IMR-90 (cell line): ENCODE data around the gene LGALS3. TPM values are rescaled to one million over a fixed set of nuclear protein-coding genes. Genes with fewer than 3 reads are reported as not detected.

Experiments used
- ATAC-seq: fragments of 200-7000 bp; cut with Tn5 transposase; 2 replicates; pipeline ENCODE4 v1.9.1; 2020; ENCODE audit warnings: low read depth, mild to moderate bottlenecking, moderate library complexity
- BruUV-seq: library from RNA; stranded (reverse); fragments of 400-500 nt; replicated peaks from 2 replicates; lab custom pipeline; 2021; lab: Mats Ljungman, UMichigan
- CTCF ChIA-PET: fragments of 300-600 bp; formaldehyde crosslinking; extraction: SDS; loops from one replicate; lab custom pipeline; 2021; ENCODE audit warnings: antibody characterized with exemption; lab: Yijun Ruan, JAX
- POLR2A ChIA-PET: fragments of 300-600 bp; sonication (Branson Sonifier 250); formaldehyde crosslinking; loops from one replicate; lab custom pipeline; 2022; ENCODE audit warnings: antibody characterized with exemption; ENCODE audit not compliant: unreplicated experiment; lab: Charles Lee
- DNase-seq: peaks from one replicate; pipeline ENCODE4 v3.0.0; 2013
- H2AFZ ChIP-seq: replicated peaks from 2 replicates; pipeline ENCODE3; 2013; ENCODE audit warnings: low read length, mild to moderate bottlenecking; ENCODE audit not compliant: poor library complexity
- H2AK5ac ChIP-seq: 2 replicates; pipeline ENCODE4 v1.6.1; 2013; ENCODE audit warnings: low read depth, low read length, inconsistent platforms
- H2AK9ac ChIP-seq: replicated peaks from 2 replicates; pipeline ENCODE3; 2013; ENCODE audit warnings: mild to moderate bottlenecking, low read depth, low read length, moderate library complexity; ENCODE audit not compliant: poor library complexity
- H2BK120ac ChIP-seq: 2 replicates; pipeline ENCODE4 v1.6.1; 2013; ENCODE audit warnings: low read depth, low read length, inconsistent platforms
- H2BK15ac ChIP-seq: 3 replicates; pipeline ENCODE4 v1.6.1; 2013; ENCODE audit warnings: low read depth, low read length, inconsistent platforms
- H2BK20ac ChIP-seq: 2 replicates; pipeline ENCODE4 v1.6.1; 2013; ENCODE audit warnings: low read depth, mild to moderate bottlenecking, inconsistent platforms, low read length, moderate library complexity
- H2BK5ac ChIP-seq: 2 replicates; pipeline ENCODE4 v1.6.1; 2013; ENCODE audit warnings: mild to moderate bottlenecking, low read depth, low read length, inconsistent platforms; ENCODE audit not compliant: poor library complexity, severe bottlenecking
- H3K14ac ChIP-seq: replicated peaks from 2 replicates; pipeline ENCODE4 v1.6.1; 2013; ENCODE audit warnings: low read depth, low read length, inconsistent platforms
- H3K18ac ChIP-seq: 2 replicates; pipeline ENCODE4 v1.6.1; 2013; ENCODE audit warnings: low read depth, low read length, control low read depth
- H3K23ac ChIP-seq: 2 replicates; pipeline ENCODE4 v1.6.1; 2013; ENCODE audit warnings: low read depth, low read length, inconsistent platforms
- H3K27ac ChIP-seq: 2 replicates; pipeline ENCODE4 v1.5.1; 2013; ENCODE audit warnings: mild to moderate bottlenecking, control low read depth, low read length; ENCODE audit not compliant: insufficient read depth
- H3K27me3 ChIP-seq: 2 replicates; pipeline ENCODE4 v1.6.1; 2013; ENCODE audit warnings: low read length; ENCODE audit not compliant: control insufficient read depth, insufficient read depth
- H3K36me3 ChIP-seq: 2 replicates; pipeline ENCODE4 v1.6.1; 2013; ENCODE audit warnings: low read length, mixed read lengths; ENCODE audit not compliant: control insufficient read depth, insufficient read depth
- H3K4ac ChIP-seq: 2 replicates; pipeline ENCODE4 v1.6.1; 2013; ENCODE audit warnings: low read depth, low read length, inconsistent platforms
- H3K4me1 ChIP-seq: 2 replicates; pipeline ENCODE4 v1.6.1; 2013; ENCODE audit warnings: low read length, mixed read lengths; ENCODE audit not compliant: control insufficient read depth, insufficient read depth
- H3K4me2 ChIP-seq: 2 replicates; pipeline ENCODE4 v1.6.1; 2013; ENCODE audit warnings: low read depth, mild to moderate bottlenecking, control low read depth, low read length, moderate library complexity
- H3K4me3 ChIP-seq: 2 replicates; pipeline ENCODE4 v1.5.1; 2013; ENCODE audit warnings: low read depth, mild to moderate bottlenecking, control low read depth, low read length, moderate library complexity; ENCODE audit not compliant: insufficient read depth
- H3K56ac ChIP-seq: 2 replicates; pipeline ENCODE4 v1.6.1; 2013; ENCODE audit warnings: low read length, inconsistent platforms; ENCODE audit not compliant: insufficient read depth; ENCODE audit errors: extremely low read depth
- H3K79me1 ChIP-seq, 2 experiments: 2 replicates each; pipeline ENCODE4 v1.6.1; 2013; ENCODE audit warnings: low read length in 2 of 2, inconsistent platforms in 1 of 2, low read depth in 1 of 2
- H3K9ac ChIP-seq: 2 replicates; pipeline ENCODE4 v1.6.1; 2013; ENCODE audit warnings: low read depth, low read length, control low read depth
- H3K9me1 ChIP-seq: 2 replicates; pipeline ENCODE4 v1.6.1; 2013; ENCODE audit warnings: low read length, inconsistent platforms; ENCODE audit not compliant: insufficient read depth
- H3K9me3 ChIP-seq: 2 replicates; pipeline ENCODE4 v1.6.1; 2013; ENCODE audit warnings: low read length; ENCODE audit not compliant: control insufficient read depth, insufficient read depth
- H4K20me1 ChIP-seq: 2 replicates; pipeline ENCODE4 v1.6.1; 2013; ENCODE audit warnings: low read length, inconsistent platforms; ENCODE audit not compliant: insufficient read depth
- H4K5ac ChIP-seq: 2 replicates; pipeline ENCODE4 v1.6.1; 2013; ENCODE audit warnings: mild to moderate bottlenecking, low read depth, low read length, control low read depth
- H4K8ac ChIP-seq, 2 experiments: 2 replicates each; pipeline ENCODE4 v1.6.1; 2013; ENCODE audit warnings: low read depth in 2 of 2, low read length in 2 of 2, control low read depth in 1 of 2, inconsistent platforms in 1 of 2
- H4K91ac ChIP-seq: 2 replicates; pipeline ENCODE4 v1.6.1; 2013; ENCODE audit warnings: low read depth, low read length, inconsistent platforms; ENCODE audit not compliant: insufficient read depth
- CTCF ChIP-seq: conservative IDR thresholded peaks from 2 replicates; pipeline ENCODE4 v1.5.1; 2012; ENCODE audit warnings: mild to moderate bottlenecking, low read depth, low read length, improper control_type of control experiment
- MAZ ChIP-seq: IDR thresholded peaks from 2 replicates; pipeline ENCODE4 v1.6.1; 2012; ENCODE audit warnings: low read depth, mild to moderate bottlenecking, low read length, improper control_type of control experiment, moderate library complexity, borderline replicate concordance
- MXI1 ChIP-seq: IDR thresholded peaks from 2 replicates; pipeline ENCODE4 v1.6.1; 2012; ENCODE audit warnings: low read depth, mild to moderate bottlenecking, low read length, moderate library complexity, borderline replicate concordance
- RCOR1 ChIP-seq: IDR thresholded peaks from 2 replicates; pipeline ENCODE4 v1.6.1; 2012; ENCODE audit warnings: mild to moderate bottlenecking, low read length, improper control_type of control experiment; ENCODE audit not compliant: insufficient replicate concordance
- RFX5 ChIP-seq: IDR thresholded peaks from 2 replicates; pipeline ENCODE4 v1.8.0; 2012; ENCODE audit warnings: low read depth, mild to moderate bottlenecking, low read length, moderate library complexity
- WGBS, 2 experiments: methylation state at CpG; one replicate each; pipeline versions ENCODE4 v1.1.5 to v1.1.7; 2013; ENCODE audit warnings: missing lambda C conversion rate in 2 of 2; ENCODE audit not compliant: insufficient read length in 1 of 2; ENCODE audit errors: extremely low coverage in 2 of 2; 5-methylcytosine and 5-hydroxymethylcytosine counted together
- dilution Hi-C: fragments of 300-500 bp; cut with HindIII; formaldehyde crosslinking; loops from one replicate; pipeline ENCODE4 v1.14.3; 2018; ENCODE audit warnings: low sequenced_read_pairs; ENCODE audit not compliant: unreplicated experiment
- in situ Hi-C: fragments of 300-500 bp; cut with MboI; formaldehyde crosslinking; loops from 3 replicates; pipeline ENCODE4 v1.14.3; 2019; ENCODE audit warnings: low sequenced_read_pairs, inconsistent platforms, mixed read lengths
- intact Hi-C: fragments of 100-400 bp; cut with micrococcal nuclease; formaldehyde crosslinking; loops from 2 replicates; pipeline ENCODE4 v1.10.0; 2022
- polyA plus RNA-seq, 3 experiments: library from polyadenylated mRNA; depleted of rRNA; stranded (reverse); fragments of >200 nt; gene quantifications; 2 replicates each; pipeline ENCODE4 v1.2.3, GENCODE V29; 2012; ENCODE audit warnings: low replicate concordance in 1 of 3
- total RNA-seq: library from RNA; depleted of rRNA; stranded (reverse); fragments of >200 nt; gene quantifications from 2 replicates; pipeline ENCODE4 v1.2.3, GENCODE V29; 2012

LGALS3 gene
- total and polyA plus RNA-seq, 2 of the 4 experiments (the other 2 are of a cell fraction) = 84.4 to 171 TPM

GRCh38 chr14:55180006-55180405, 51.0 kb downstream of the LGALS3 start:
- no peak overlapping the region for H4K91ac ChIP-seq
- H3K14ac ChIP-seq = no peak overlapping the region
- H3K27ac ChIP-seq = no peak overlapping the region
- H3K18ac ChIP-seq = no peak overlapping the region
- no peaks in the 10 kb centered on the region for H3K27me3 ChIP-seq
- H3K4me3 ChIP-seq = no peak overlapping the region
- TF ChIP-seq MAZ = no peak
- TF ChIP-seq CTCF = no peak
- TF ChIP-seq RFX5 = no peak
- no peak for TF ChIP-seq RCOR1
- no peak for TF ChIP-seq MXI1
- no peak overlapping the region for H4K5ac ChIP-seq
- in situ Hi-C loops = no loop called here
- no CpG with 5 or more reads among the region's 2 CpGs for WGBS, 2 experiments
- DNase-seq (no peak), ATAC-seq (no peak)
- H2BK120ac ChIP-seq = no peak overlapping the region
- no peak overlapping the region for H3K23ac ChIP-seq
- no peak overlapping the region for H2AK5ac ChIP-seq
- H2AK9ac ChIP-seq = no peak overlapping the region
- no peaks in the 10 kb centered on the region for H3K9me3 ChIP-seq
- ChIA-PET CTCF (no interaction called here), POLR2A (no interaction called here)
- H3K79me1 ChIP-seq = peaks cover 11 to 13% of the 10 kb centered on the region in 2 experiments
- H3K4me1 ChIP-seq = no peaks in the 10 kb centered on the region
- no peak overlapping the region for H2BK15ac ChIP-seq
- H3K9me1 ChIP-seq = peaks cover 4% of the 10 kb centered on the region
- H4K8ac ChIP-seq = no peak overlapping the region
- H3K56ac ChIP-seq = no peak overlapping the region
- H4K20me1 ChIP-seq = no peaks in the 10 kb centered on the region
- dilution Hi-C loops = no loop called here
- H3K4ac ChIP-seq = no peak overlapping the region
- H3K36me3 ChIP-seq = peaks cover 4% of the 10 kb centered on the region; the same call in 1 of the 2 replicates
- H2AFZ ChIP-seq = no peak overlapping the region
- intact Hi-C loops = no loop called here
- H2BK20ac ChIP-seq = no peak overlapping the region
- H3K9ac ChIP-seq = no peak overlapping the region
- H2BK5ac ChIP-seq = no peak overlapping the region
- no peak overlapping the region for H3K4me2 ChIP-seq
- no TSS peak for BruUV-seq
